Fibroblast of skin of back (primary cell): ENCODE data around the gene UACA.
A peak's percentile ranks its signal among the peaks of the same experiment; 100 is the strongest.

ENCODE experiments used
- DNase-seq: peaks from one replicate; pipeline ENCODE4 v3.0.0-alpha.2; 2013

UACA gene

DNA sequence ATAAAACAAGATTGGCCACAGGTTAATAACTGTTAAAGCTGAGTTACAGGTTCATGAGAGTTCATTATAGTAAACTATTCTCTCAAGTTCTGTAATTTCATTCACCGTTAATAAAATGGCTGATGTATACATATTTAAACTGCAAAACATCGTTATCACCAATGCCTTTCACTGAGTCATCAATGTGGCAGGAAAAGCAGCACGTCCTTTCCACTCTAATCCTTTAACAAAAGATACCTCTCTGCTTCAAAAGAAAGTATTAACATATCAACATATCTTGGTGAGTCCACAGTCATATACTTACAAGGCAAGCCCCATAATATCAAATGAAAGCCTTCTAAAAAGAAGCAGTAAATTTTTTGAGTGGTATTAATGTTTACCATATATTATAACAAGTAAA lies 54.5 kb downstream of the UACA start:
- no peak for DNase-seq

DNA sequence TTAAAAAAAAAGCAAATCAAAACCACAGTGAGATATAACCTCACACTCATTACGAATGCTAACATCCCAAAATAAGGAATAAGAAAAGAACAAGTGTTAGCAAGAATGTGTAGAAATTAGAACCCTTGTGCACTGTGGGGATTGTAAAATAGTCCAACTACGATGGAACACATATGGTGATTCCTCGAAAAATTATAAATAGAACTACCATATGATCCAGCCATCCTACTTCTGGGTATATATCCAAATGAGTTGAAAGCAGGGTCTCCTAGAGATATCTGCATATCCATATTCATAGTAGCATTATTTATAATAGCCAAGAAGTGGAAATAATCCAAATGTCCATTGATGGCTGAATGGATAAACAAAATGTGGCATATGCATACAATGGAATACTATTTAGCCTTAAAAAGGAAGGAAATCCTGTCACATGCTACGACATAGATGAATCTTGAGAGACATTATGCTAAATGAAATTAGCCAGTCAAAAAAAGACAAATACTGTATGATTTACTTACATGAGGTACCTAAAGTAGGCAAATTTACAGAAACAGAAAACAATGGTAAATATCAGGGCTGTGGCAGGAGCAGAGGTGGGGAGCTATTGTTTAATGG lies 55.6 kb downstream of the UACA start:
- no peak for DNase-seq

DNA sequence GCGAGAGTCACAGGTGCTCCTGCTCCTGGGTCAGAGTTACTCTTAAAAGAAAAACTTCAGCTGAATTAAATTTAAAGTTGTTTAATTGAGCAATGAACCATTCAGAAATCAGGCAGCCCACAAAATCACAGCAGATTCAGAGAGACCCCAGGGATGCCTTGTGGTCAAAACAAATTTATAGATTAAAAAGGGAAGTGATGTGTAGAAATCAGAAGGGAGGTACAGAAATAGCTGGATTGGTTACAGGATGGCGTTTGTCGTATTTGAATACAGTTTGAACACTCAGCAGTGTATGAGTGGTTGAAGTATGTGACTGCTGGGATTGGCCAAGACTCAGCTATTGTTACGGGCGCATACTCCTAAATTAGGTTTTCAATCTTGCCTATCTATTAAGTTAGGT lies 58.6 kb downstream of the UACA start:
- no peak for DNase-seq

DNA sequence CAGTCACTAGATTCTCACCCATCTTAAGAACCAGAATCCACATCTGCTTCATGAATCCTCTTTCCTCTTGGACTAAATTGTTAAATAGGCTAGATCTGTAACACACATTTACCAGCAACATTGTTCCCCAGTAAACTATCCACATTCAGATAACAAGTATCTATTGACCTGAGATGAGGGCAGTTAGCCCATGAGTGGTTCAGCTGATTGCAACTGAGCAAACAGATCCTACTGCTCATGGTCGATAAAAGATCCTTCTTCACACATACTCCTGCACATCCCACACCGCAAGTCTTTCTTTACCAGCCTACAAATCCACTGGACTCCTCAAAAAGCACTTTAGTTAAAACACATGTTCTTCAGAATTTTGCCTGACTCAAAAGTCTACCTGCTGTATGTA lies 59.2 kb downstream of the UACA start:
- no peak for DNase-seq

DNA sequence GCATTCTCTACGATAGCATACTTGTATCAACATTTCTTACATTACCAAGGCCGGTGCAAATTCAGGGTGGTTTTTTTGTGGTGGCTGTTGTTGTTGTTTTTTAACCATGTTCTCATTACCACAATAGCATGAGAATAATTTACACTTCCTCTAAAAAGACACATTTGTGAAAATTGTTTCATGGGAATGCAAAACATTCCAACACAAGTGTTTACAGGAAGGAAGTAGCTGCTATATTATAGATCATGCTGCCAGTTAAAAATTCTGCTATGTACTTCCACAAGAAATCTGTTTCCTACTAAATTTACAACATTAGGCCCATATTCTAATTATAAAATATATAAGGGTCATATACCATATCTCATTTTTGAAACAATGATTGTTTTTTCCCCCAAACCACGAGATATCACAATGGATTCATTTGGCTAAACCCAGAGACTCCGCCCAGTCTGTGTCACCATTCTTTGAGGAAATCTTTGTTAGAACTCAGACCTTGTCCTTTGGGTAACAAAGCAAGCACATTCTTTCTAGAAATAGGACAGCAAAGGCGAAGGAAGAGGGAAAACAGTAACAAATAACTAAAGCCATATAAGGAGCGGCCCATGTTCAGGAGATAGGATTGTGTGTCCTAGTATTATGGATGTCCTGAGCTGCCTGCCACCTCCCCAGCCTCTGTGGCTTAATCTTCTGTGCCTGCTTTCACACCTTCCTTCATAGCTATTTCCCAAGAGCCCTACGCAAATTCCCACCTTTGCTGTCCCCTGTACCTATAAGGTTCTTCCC lies 60.1 kb downstream of the UACA start:
- peak; percentile 70 for DNase-seq

- DNase-seq, result no peak
Observed at GRCh38 chr15:70702584-70702983, 60.8 kb downstream of the UACA start.

GRCh38 chr15:70701891-70702568 lies 61.3 kb downstream of the UACA start:
- peak; percentile 77 for DNase-seq

DNA sequence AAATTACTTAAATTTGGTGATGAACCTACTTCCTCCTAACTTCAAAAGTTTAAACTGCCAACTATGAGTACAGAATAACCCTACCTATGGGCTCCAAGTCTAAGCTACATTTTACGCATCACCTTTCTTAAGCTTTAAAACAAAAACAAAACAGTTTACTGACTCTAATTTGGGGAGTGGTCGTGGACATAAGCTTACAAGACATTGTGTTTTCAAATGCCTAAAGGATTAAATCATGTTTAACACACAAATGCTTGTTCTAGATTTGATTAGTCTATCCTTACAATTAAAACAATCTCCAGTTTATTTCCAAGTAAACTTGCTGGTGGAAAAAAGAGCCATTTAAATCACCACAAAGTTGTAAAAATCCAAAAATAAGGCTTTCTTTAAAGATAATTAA lies 62.2 kb downstream of the UACA start:
- DNase-seq, result no peak

DNA sequence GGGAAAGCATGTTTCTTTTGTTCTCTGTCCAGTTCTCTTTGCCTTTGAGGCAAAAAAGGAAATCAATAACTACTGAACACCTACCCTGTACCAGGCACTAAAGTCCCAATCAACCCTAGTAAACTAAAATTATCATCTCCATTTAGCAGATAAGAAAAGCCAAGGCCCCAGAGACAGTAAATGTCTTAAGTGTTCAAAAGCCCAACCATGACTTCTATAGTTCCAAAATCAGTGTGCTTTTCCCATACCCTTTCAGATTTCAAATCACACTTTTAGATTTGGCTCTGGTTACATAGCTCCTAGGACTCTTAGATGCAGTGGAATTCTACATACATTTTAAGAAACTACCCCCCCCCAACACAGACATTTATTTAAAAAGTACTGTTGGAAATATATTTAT lies 63.5 kb downstream of the UACA start:
- DNase-seq, result no peak

GRCh38 chr15:70698836-70699390 lies 64.4 kb downstream of the UACA start:
- DNase-seq, result no peak

GRCh38 chr15:70698426-70698825 lies 64.9 kb downstream of the UACA start:
- DNase-seq, result peak; percentile 36

DNA sequence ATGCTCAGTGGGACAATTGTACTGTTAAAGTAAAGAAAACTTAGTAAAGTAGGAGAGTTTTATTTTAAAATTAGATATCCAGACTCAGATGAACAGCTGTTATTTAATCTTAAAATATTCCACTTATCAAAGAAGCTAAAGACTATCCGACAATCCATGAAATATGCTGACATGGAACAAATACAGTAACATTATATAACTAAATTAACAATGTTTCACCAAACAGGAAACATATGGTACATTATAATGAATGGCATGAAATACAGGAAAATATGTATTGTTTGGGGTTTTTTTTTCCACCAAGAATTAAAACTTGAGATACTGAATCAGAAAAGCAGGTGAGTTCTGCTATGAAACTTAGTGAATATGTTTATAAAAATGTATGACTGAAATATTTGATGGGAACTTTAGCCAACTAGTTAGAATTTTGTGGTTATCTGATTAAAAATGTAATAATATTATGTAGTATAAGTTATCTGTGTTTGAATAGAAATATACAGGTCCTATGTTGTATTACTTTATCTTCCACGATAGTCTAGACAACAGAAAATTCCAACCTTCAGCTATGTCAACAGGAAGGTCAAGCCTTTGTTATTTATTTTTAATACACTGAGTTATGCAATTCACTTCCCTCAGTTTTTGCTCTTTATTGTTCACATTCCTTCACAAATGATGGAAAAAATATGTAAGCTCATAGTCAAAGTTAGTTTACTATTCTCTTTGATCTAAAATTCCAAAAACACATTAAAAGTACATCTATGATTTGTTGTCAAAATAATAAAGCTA lies 72.7 kb downstream of the UACA start:
- no peak for DNase-seq

DNA sequence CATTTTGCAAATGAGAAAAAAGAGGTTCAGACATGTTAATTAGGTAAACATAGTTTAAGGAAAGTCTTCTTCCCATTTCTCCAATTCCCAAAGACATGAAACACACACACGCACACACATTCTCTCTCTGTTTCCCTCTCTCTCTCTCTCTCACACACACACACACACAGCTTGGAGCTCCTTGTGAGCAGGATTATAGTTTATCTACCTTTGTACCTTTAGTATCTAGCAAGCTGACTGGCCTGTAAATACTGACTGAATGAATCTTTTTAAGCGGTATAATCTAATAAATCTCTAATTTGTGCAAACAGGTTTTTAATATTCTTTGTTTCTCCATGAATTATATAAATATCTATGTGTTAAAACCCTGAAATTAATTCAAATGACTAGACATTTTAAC lies 73.3 kb downstream of the UACA start:
- DNase-seq, result no peak

DNA sequence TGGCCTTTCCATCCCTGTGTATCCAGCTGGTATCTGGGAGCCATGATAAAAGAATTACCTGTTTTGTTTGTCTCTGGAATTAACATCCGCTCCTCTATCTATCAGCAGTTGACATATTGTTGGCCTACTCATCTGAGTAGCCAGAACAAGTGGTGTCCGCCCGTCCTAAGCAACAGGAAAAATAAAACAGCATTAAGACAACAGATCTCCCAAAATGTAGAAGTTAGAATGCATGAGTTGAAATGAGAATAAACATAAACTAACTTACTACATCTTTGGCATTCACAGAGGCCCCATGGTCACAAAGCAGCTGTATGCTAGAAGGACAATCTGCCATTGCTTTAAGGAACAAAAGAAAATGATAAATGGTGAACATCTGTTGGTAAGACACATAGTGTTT lies 75.9 kb downstream of the UACA start:
- DNase-seq, result no peak

- no peak for DNase-seq
Observed at GRCh38 chr15:70680817-70681216, 82.5 kb downstream of the UACA start.

- DNase-seq, result no peak
Observed at GRCh38 chr15:70679919-70680231, 83.5 kb downstream of the UACA start.

DNA sequence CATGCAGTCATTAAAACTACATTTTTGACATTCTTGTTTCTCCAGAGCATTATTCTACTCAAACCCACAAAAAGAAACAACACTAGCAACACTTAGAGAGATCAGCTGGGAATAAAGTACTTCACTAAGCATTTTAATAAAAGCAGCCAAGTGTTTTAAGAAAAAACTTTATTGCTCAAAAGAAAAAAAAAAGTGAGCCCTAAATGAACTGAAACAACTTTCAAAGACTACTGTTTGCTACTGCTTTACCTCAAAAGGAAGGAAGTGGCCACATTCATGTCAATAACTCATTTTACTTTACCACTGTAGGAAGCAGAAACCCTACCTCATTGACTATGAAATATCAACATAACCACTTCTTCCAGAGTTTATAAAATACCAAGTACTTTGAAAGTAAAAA lies 91.3 kb downstream of the UACA start:
- DNase-seq, result peak; percentile 26

- no peak for DNase-seq
Observed at GRCh38 chr15:70670680-70671079, 92.7 kb downstream of the UACA start.

DNA sequence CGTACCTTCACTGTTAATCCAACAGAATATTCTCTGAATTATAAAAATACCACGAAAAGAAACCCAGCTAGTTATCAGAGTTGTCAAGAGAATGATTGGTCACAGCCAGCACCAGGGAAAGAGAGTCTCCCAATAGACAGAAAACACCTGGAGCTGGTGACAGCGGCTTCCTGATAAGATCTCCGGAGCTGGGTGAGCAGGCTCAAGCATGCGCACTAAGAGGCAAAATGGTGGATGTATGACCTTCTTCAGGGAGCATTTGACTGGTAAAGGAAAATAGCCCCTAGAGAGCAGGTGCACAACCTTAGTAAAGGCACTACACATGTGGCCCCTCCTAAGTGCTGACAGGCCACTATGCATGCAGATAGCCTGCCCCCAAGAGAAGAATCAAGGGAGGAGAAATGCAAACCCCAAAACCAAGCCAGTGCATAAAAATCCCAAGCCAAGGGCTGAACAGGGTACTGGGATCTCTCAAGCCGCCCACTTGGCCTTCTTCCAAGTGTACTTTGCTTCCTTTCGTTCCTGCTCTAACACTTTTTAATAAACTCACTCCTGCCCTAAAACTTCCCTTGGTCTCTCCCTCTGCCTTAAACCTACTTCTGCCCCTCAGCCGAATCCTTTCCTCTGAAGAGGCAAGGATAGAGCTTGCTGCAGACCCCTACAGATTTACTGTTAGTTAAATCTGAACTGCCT lies 93.2 kb downstream of the UACA start:
- no peak for DNase-seq

- no peak for DNase-seq
Observed at GRCh38 chr15:70669006-70669602, 94.3 kb downstream of the UACA start.

- no peak for DNase-seq
Observed at GRCh38 chr15:70665599-70665998, 97.8 kb downstream of the UACA start.

GRCh38 chr15:70664494-70664893 lies 98.9 kb downstream of the UACA start:
- no peak for DNase-seq
